ENCODE measurements around the gene PLCH1. TPM values are rescaled to one million over a fixed set of nuclear protein-coding genes. Genes with fewer than 3 reads are reported as not detected.

PLCH1 gene
- total and polyA plus RNA-seq, 12 donors: under 0.01 to 0.28 (median 0.10) TPM; not detected in 2

- no peak for DNase-seq
- Histone ChIP-seq H3K4me3 (no peak overlapping the region), H3K27me3 (no peaks in the 10 kb centered on the region), H3K27ac (no peak overlapping the region), H3K4me1 (replicated peaks in 1 of 2) (no peaks in the 10 kb centered on the region), H3K36me3 (replicated peaks in 1 of 2) (no peaks in the 10 kb centered on the region), H3K9me3 (replicated peaks in 1 of 3) (no peaks in the 10 kb centered on the region)
- TF ChIP-seq POLR2A (IDR thresholded peaks at IDR 0.05) (no peak), CTCF (IDR thresholded peaks at IDR 0.05) (no peak)
- 68 to 90% (median 85%) methylated on average over 1 of the region's 1 CpG for WGBS, 4 donors
- intact Hi-C loops (cut with DNase I): no loop called here
Measured at GRCh38 chr3:155712008-155712407, 32.9 kb downstream of the PLCH1 start.

DNA sequence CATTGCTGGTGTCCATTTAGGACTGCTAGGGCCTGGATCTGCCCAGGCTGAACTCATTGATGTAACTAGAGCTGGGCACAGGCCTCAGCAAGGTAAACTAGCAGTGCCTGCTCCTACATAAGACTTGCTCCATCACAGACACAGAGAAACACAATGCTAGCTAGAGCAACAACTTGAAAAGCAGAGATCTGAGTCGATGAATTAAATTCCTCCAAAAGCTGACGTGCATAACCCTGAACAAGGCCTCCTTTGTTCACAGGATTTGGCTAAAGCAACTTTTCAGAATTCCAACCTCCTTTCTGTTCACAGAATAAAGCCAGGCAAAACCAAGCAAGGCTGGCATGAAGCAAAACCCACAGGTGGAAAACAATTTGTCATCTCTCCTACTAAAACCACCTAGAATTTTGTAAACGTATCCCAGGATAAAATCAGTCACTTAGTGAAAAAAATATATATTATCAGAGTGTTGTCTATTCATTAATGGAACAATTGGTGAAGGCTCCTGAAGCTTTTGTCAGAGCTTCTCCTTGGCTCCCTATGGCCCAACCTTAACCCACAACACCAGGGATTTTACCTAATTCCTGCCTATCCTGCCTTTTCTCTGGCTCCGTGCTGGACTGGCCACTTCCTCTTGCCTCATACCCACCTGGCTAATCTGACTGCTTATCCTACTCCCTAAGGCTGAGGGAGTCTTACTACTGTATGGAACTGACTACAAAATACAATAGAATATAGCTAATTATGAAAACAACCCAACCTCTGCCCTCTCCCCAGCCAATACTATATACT lies 39.9 kb downstream of the PLCH1 start:
- 54 to 68% (median 66%) methylated on average over 4 of the region's 4 CpGs for WGBS, 4 donors
- no peak for DNase-seq
- H3K4me1 ChIP-seq (replicated peaks in 1 of 2): peaks cover 0 to 4% of the 10 kb centered on the region in 2 donors
- no peak overlapping the region for H3K4me3 ChIP-seq
- TF ChIP-seq POLR2A (IDR thresholded peaks at IDR 0.05) (no peak), CTCF (IDR thresholded peaks at IDR 0.05) (no peak)
- H3K9me3 ChIP-seq (replicated peaks in 1 of 3): no peaks in the 10 kb centered on the region
- no peaks in the 10 kb centered on the region for H3K36me3 ChIP-seq (replicated peaks in 1 of 2)
- H3K27me3 ChIP-seq: no peaks in the 10 kb centered on the region
- intact Hi-C loops (cut with DNase I): loop anchor here in 1 of 2 donors (10.0 kb wide), 1 partner anchor 350 kb away; no protein-coding TSS in a partner anchor
- H3K27ac ChIP-seq: no peak overlapping the region

DNA sequence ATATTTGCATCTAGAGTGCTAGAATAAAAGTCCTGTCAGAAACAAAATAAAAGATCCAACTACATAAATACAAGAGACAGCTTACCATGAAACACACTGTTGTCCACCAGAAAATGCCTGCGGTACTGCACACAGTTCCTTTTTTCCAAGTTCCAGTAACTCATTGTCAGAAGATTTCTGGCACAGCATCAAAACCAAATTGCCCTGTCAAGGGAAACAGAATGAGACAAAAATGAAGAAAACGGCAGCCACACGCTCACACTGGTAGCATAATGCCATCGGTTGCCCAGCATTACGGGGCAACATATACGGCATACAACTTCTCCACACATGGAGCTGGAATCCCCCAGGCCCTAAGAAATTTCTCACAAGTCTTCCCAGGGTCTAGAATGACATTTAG lies 40.8 kb downstream of the PLCH1 start:
- TF ChIP-seq CTCF (IDR thresholded peaks at IDR 0.05) (no peak), POLR2A (IDR thresholded peaks at IDR 0.05) (no peak)

GRCh38 chr3:155702745-155703591 lies 41.9 kb downstream of the PLCH1 start:
- H3K4me3 ChIP-seq: no peak overlapping the region
- H3K27me3 ChIP-seq: no peaks in the 10 kb centered on the region
- no peak for DNase-seq
- H3K27ac ChIP-seq: no peak overlapping the region
- TF ChIP-seq POLR2A (IDR thresholded peaks at IDR 0.05): no peak
- TF ChIP-seq CTCF (IDR thresholded peaks at IDR 0.05): no peak
- WGBS, 4 donors: 50 to 55% (median 54%) methylated on average over 6 of the region's 6 CpGs
- peaks cover 0 to 4% of the 10 kb centered on the region in 2 donors for H3K4me1 ChIP-seq (replicated peaks in 1 of 2)
- H3K36me3 ChIP-seq (replicated peaks in 1 of 2): no peaks in the 10 kb centered on the region
- no peaks in the 10 kb centered on the region for H3K9me3 ChIP-seq (replicated peaks in 1 of 3)
- intact Hi-C loops (cut with DNase I): loop anchor here in 1 of 2 donors (10.0 kb wide), 1 partner anchor 348 kb away; no protein-coding TSS in a partner anchor

More for the DNA sequence above, 40.8 kb downstream of the PLCH1 start:
- no peaks in the 10 kb centered on the region for H3K27me3 ChIP-seq
- WGBS, 4 donors: 63 to 73% (median 71%) methylated on average over 6 of the region's 6 CpGs
- no peaks in the 10 kb centered on the region for H3K36me3 ChIP-seq (replicated peaks in 1 of 2)
- H3K27ac ChIP-seq: no peak overlapping the region
- no peak overlapping the region for H3K4me3 ChIP-seq
- peaks cover 0 to 4% of the 10 kb centered on the region in 2 donors for H3K4me1 ChIP-seq (replicated peaks in 1 of 2)
- peak in 1 of 7 donors; percentile 22 for DNase-seq
- H3K9me3 ChIP-seq (replicated peaks in 1 of 3): no peaks in the 10 kb centered on the region
- intact Hi-C loops (cut with DNase I): loop anchor here in 1 of 2 donors (10.0 kb wide), 1 partner anchor 349 kb away; no protein-coding TSS in a partner anchor

Data from adrenal gland (tissue), 12 donors.